Parathyroid adenoma (tissue), 2 donors: ENCODE measurements around the gene LRP1B.

ENCODE experiments used
- H2AFZ ChIP-seq: fragments of 300-600 bp; sonication (generic); one replicate; pipeline ENCODE4 v1.7.0; 2017; ENCODE audit warnings: antibody characterized with exemption, mild to moderate bottlenecking
- H3K27ac ChIP-seq: fragments of 300-600 bp; sonication (generic); one replicate; pipeline ENCODE4 v1.7.0; 2017
- H3K27me3 ChIP-seq: fragments of 300-600 bp; sonication (generic); one replicate; pipeline ENCODE4 v1.7.0; 2017; ENCODE audit warnings: low read length; ENCODE audit not compliant: control insufficient read depth, insufficient read depth
- H3K36me3 ChIP-seq: fragments of 300-600 bp; sonication (generic); one replicate; pipeline ENCODE4 v1.7.0; 2017; ENCODE audit warnings: low read length; ENCODE audit not compliant: control insufficient read depth, insufficient read depth
- H3K4me1 ChIP-seq: fragments of 300-600 bp; sonication (generic); one replicate; pipeline ENCODE4 v1.7.0; 2017; ENCODE audit warnings: control low read depth
- H3K4me2 ChIP-seq: fragments of 300-600 bp; sonication (generic); one replicate; pipeline ENCODE4 v1.7.0; 2017; ENCODE audit warnings: low read length
- H3K4me3 ChIP-seq: fragments of 300-600 bp; sonication (generic); one replicate; pipeline ENCODE4 v1.7.0; 2017; ENCODE audit warnings: low read depth, low read length
- H3K79me2 ChIP-seq: fragments of 300-600 bp; sonication (generic); one replicate; pipeline ENCODE4 v1.7.0; 2017; ENCODE audit warnings: control low read depth
- H3K9ac ChIP-seq: fragments of 300-600 bp; sonication (generic); one replicate; pipeline ENCODE4 v1.7.0; 2017; ENCODE audit warnings: mild to moderate bottlenecking
- H3K9me3 ChIP-seq: fragments of 300-600 bp; sonication (generic); one replicate; pipeline ENCODE4 v1.7.0; 2017; ENCODE audit warnings: low read length; ENCODE audit not compliant: control insufficient read depth
- TF ChIP-seq, protein P1 (sequence below): fragments of 300-600 bp; sonication (generic); IDR thresholded peaks from one replicate; pipeline ENCODE4 v1.7.0; 2017; ENCODE audit warnings: antibody characterized with exemption, mild to moderate bottlenecking
- donor health status: primary hyperparathyroidism.

Gene LRP1B

GRCh38 chr2:140604096-140604495, 1526.7 kb downstream of the LRP1B start:
- no peak overlapping the region for H3K9ac ChIP-seq
- TF ChIP-seq, protein P1, sequence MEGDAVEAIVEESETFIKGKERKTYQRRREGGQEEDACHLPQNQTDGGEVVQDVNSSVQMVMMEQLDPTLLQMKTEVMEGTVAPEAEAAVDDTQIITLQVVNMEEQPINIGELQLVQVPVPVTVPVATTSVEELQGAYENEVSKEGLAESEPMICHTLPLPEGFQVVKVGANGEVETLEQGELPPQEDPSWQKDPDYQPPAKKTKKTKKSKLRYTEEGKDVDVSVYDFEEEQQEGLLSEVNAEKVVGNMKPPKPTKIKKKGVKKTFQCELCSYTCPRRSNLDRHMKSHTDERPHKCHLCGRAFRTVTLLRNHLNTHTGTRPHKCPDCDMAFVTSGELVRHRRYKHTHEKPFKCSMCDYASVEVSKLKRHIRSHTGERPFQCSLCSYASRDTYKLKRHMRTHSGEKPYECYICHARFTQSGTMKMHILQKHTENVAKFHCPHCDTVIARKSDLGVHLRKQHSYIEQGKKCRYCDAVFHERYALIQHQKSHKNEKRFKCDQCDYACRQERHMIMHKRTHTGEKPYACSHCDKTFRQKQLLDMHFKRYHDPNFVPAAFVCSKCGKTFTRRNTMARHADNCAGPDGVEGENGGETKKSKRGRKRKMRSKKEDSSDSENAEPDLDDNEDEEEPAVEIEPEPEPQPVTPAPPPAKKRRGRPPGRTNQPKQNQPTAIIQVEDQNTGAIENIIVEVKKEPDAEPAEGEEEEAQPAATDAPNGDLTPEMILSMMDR, result no peak
- H3K79me2 ChIP-seq, result no peaks in the 10 kb centered on the region
- no peak overlapping the region for H3K4me2 ChIP-seq
- H3K27ac ChIP-seq, result no peak overlapping the region
- no peaks in the 10 kb centered on the region for H3K9me3 ChIP-seq
- no peaks in the 10 kb centered on the region for H3K4me1 ChIP-seq
- H3K36me3 ChIP-seq, result no peaks in the 10 kb centered on the region
- no peak overlapping the region for H3K4me3 ChIP-seq
- H3K27me3 ChIP-seq, result no peaks in the 10 kb centered on the region
- no peak overlapping the region for H2AFZ ChIP-seq

DNA sequence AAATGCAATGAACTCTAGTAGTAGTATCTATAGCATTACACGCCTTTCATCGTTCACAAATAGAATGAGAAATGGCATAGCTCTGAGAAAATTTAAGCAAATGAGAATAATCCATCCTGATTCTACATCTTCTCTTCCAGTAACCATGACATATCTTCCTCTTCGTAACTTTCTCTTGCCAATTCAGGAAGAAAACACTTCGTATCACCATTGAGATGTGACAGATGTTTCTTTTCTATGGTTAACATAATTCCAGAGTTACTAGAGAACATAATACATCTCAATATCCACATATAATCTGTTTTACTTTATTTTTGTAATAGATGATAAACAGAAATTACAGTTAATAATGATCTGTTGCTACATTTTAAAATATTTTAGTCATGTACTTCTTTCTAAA, 1527.4 kb downstream of the LRP1B start:
- Histone ChIP-seq H3K79me2 (no peaks in the 10 kb centered on the region), H3K27me3 (no peaks in the 10 kb centered on the region), H3K4me2 (no peak overlapping the region), H3K9ac (no peak overlapping the region), H3K4me3 (no peak overlapping the region), H3K9me3 (no peaks in the 10 kb centered on the region), H2AFZ (no peak overlapping the region), H3K36me3 (no peaks in the 10 kb centered on the region), H3K4me1 (no peaks in the 10 kb centered on the region), H3K27ac (no peak overlapping the region)
- TF ChIP-seq, protein P1, result no peak

DNA sequence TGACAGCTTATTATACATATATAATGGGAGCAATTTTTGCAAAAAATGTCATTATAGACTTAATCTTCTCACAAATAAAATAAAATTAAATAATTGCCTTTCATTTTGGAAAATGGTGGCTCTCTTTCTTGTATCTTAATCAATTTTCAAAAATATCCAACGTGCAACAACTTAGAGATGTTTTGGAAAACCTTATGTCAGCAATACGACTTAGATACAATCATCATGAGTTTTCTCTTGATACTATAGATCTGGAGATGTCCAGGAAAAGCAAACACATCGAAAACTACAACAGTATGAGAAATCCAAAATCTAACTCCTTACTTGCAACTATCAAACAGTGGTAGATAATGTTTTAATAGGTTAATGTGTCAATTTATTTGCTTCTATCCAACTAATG, 1529.0 kb downstream of the LRP1B start:
- Histone ChIP-seq H3K9ac (no peak overlapping the region), H3K4me2 (no peak overlapping the region), H3K9me3 (no peaks in the 10 kb centered on the region), H3K4me1 (no peaks in the 10 kb centered on the region), H3K27ac (no peak overlapping the region), H2AFZ (no peak overlapping the region), H3K79me2 (no peaks in the 10 kb centered on the region), H3K27me3 (no peaks in the 10 kb centered on the region), H3K4me3 (no peak overlapping the region), H3K36me3 (no peaks in the 10 kb centered on the region)
- TF ChIP-seq, protein P1, result no peak

- H3K79me2 ChIP-seq, result no peaks in the 10 kb centered on the region
- H3K4me3 ChIP-seq, result no peak overlapping the region
- H3K4me2 ChIP-seq, result no peak overlapping the region
- no peaks in the 10 kb centered on the region for H3K36me3 ChIP-seq
- H2AFZ ChIP-seq, result no peak overlapping the region
- TF ChIP-seq, protein P1, result no peak
- H3K9me3 ChIP-seq, result no peaks in the 10 kb centered on the region
- no peak overlapping the region for H3K9ac ChIP-seq
- H3K4me1 ChIP-seq, result no peaks in the 10 kb centered on the region
- no peak overlapping the region for H3K27ac ChIP-seq
- no peaks in the 10 kb centered on the region for H3K27me3 ChIP-seq
Observed at GRCh38 chr2:140601342-140601741, 1529.5 kb downstream of the LRP1B start.

- Histone ChIP-seq H3K36me3 (no peaks in the 10 kb centered on the region), H3K9me3 (no peaks in the 10 kb centered on the region), H3K4me1 (no peaks in the 10 kb centered on the region), H3K4me3 (no peak overlapping the region), H2AFZ (no peak overlapping the region), H3K9ac (no peak overlapping the region), H3K27me3 (no peaks in the 10 kb centered on the region), H3K4me2 (no peak overlapping the region), H3K79me2 (no peaks in the 10 kb centered on the region), H3K27ac (no peak overlapping the region)
- TF ChIP-seq, protein P1, result no peak
Observed at GRCh38 chr2:140600116-140600515, 1530.7 kb downstream of the LRP1B start.
